ENCODE measurements around the gene SDS. TPM values are rescaled to one million over a fixed set of nuclear protein-coding genes. Genes with fewer than 3 reads are reported as not detected.

The SDS gene
- polyA plus RNA-seq, 1 experiment = not detected

DNA sequence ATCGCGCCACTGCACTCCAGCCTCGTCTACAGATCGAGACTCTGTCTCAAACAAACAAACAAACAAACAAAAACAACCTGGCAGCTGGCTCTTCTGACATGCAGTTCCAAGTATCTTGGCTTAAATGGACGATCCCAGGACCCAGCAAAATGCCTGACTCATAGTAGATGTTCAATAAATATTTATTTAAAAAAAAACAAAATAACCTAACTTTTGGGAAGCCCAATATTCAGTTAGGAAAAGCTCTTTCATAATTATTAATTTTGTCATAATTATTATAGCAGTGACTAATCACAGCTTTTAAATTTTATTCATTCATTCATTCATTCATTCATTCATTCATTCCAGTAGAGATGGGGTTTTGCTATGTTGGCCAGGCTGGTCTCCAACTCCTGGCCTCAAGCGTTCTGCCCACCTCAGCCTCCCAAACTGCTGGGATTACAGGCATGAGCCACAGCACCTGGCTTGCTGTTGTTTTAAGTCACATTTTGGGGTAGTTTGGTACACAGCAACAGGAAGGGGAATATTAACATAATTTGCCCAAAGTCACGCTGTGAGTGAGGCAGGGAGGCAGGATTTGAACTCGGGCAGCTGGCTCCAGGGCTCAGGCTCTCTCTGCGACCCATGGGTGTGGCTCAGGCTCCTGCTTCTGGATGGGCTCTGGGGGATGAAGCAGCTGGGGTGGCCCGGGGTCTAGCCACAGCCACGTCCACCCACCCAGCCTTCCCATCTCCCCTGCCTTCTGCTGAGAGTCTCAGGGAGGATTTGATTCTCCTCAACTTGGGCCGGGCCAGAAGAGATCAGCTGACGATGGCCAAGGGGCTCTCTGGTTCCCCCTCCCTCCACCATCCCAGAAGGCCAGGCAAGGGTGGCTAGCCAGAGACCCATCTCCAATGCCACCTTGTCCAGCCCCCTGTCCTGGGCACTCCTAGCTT is 2.4 kb downstream of the SDS start:
- H3K4me3 ChIP-seq (ENCODE audit: low read depth, low read length) = no peak overlapping the region
- TF ChIP-seq, protein P1, sequence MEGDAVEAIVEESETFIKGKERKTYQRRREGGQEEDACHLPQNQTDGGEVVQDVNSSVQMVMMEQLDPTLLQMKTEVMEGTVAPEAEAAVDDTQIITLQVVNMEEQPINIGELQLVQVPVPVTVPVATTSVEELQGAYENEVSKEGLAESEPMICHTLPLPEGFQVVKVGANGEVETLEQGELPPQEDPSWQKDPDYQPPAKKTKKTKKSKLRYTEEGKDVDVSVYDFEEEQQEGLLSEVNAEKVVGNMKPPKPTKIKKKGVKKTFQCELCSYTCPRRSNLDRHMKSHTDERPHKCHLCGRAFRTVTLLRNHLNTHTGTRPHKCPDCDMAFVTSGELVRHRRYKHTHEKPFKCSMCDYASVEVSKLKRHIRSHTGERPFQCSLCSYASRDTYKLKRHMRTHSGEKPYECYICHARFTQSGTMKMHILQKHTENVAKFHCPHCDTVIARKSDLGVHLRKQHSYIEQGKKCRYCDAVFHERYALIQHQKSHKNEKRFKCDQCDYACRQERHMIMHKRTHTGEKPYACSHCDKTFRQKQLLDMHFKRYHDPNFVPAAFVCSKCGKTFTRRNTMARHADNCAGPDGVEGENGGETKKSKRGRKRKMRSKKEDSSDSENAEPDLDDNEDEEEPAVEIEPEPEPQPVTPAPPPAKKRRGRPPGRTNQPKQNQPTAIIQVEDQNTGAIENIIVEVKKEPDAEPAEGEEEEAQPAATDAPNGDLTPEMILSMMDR (IDR thresholded peaks at IDR 0.05; ENCODE audit: low read depth, low read length) = no peak
- no peak for DNase-seq (ENCODE audit: low read depth, low spot score)
- no peaks in the 10 kb centered on the region for H3K9me3 ChIP-seq (ENCODE audit: control insufficient read depth, insufficient read depth, low read length)
- H3K27ac ChIP-seq (ENCODE audit: low read depth, low read length) = no peak overlapping the region
- CTCF ChIA-PET = interaction anchor here (1.6 kb wide), 1 partner anchor 24 kb away, joined by 7 read pairs; no protein-coding TSS in a partner anchor
- peaks cover 9% of the 10 kb centered on the region for H3K27me3 ChIP-seq (ENCODE audit: control insufficient read depth, insufficient read depth, low read length)
- POLR2A ChIA-PET = no interaction called here

DNA sequence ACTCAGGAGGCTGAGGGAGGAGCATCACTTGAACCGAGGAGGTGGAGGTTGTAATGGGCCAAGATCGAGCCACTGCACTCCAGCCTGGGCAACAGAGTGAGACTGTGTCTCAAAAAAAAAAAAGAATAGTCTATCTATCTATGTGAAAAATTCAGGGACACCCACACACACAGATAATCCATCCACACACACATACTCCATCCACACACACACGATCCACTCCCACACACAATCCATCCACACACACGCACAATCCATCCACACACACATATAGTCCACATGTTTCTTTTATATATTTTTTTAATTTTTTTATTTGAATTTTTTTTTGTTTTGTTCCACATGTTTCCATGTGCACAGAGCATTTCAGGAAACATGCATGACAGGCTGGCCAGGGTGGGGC is 3.3 kb downstream of the SDS start:
- DNase-seq (ENCODE audit: low read depth, low spot score) = no peak
- no peak overlapping the region for H3K27ac ChIP-seq (ENCODE audit: low read depth, low read length)
- ChIA-PET CTCF (interaction anchor here (1.6 kb wide), 1 partner anchor 25 kb away, joined by 7 read pairs; no protein-coding TSS in a partner anchor), POLR2A (interaction anchor here (0.7 kb wide), 1 partner anchor 147 kb away, joined by 3 read pairs; no protein-coding TSS in a partner anchor)
- no peaks in the 10 kb centered on the region for H3K9me3 ChIP-seq (ENCODE audit: control insufficient read depth, insufficient read depth, low read length)
- no peak overlapping the region for H3K4me3 ChIP-seq (ENCODE audit: low read depth, low read length)
- TF ChIP-seq, protein P1 (IDR thresholded peaks at IDR 0.05; ENCODE audit: low read depth, low read length) = no peak
- H3K27me3 ChIP-seq (ENCODE audit: control insufficient read depth, insufficient read depth, low read length) = peaks cover 9% of the 10 kb centered on the region

DNA sequence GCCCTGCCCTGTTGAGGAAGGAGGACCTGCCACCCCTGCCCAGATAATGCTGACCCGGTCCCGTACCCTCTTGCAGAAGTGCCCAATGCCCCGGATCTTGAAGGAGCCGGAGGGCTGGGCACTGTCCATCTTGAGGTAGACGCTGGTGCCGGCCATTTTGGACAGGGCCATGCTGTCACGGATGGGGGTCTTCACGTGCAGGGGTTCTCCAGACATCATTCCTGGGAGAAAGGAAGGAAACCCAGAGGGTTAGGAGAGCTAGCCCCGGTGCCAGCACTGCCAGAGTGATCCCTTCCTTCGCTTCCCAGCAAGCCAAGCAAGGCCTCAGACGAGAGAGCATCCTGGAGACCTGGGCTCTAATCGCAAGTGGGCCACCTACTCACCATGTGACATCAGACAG is 4.2 kb downstream of the SDS start:
- Histone ChIP-seq H3K9me3 (ENCODE audit: control insufficient read depth, insufficient read depth, low read length) (no peaks in the 10 kb centered on the region), H3K4me3 (ENCODE audit: low read depth, low read length) (no peak overlapping the region), H3K27me3 (ENCODE audit: control insufficient read depth, insufficient read depth, low read length) (peaks cover 9% of the 10 kb centered on the region), H3K27ac (ENCODE audit: low read depth, low read length) (no peak overlapping the region)
- CTCF ChIA-PET = no interaction called here
- TF ChIP-seq, protein P1 (IDR thresholded peaks at IDR 0.05; ENCODE audit: low read depth, low read length) = no peak
- POLR2A ChIA-PET = interaction anchor here (0.7 kb wide), 1 partner anchor 146 kb away, joined by 3 read pairs; no protein-coding TSS in a partner anchor
- no peak for DNase-seq (ENCODE audit: low read depth, low spot score)

DNA sequence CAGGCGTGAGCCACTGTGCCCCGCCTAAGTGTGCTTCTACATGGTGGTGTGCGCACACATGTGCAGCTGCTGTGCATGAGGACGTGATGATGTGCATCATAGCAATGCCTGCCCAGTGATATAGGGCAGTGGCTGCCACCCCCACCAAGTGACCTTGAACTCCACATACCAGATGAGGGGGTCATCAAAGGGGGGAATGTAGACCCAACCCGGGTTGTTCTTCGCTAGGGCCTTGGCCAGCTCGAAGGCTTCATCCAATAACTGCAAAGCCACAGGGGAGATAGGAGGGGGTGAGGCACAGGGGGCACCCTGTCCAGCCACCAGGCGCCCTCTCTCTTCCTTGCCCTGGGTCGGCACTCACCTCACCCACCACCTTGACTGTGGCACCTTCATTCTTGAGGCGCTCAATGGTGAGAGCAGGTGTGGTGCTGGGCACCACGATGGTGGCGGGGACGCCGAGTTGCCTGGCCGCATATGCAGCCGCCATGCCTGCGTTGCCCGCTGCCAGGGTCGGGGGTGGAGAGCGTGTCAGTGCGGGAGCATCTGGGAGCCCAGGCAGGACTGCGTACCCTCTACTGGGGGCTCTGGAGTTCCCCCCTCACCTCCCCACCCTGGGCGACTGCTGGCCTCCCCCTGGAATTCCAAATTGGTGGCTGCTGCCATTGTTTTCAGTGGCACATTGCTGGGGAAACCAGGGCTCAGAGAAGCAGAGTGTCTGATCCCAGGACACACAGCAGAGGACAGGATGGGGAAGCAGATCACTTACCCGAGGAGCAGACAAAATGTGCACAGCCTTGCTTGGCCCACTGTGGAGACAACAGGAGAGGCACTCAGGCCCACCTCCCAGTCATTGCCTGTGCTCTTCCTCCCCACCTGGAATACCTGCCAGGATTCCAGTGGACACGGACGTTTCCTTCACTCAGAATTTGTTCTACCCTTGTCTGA is 5.1 kb downstream of the SDS start:
- no peaks in the 10 kb centered on the region for H3K9me3 ChIP-seq (ENCODE audit: control insufficient read depth, insufficient read depth, low read length)
- DNase-seq (ENCODE audit: low read depth, low spot score) = no peak
- ChIA-PET POLR2A (no interaction called here), CTCF (interaction anchor here (1.1 kb wide), 1 partner anchor 226 kb away, joined by 3 read pairs; no protein-coding TSS in a partner anchor)
- TF ChIP-seq, protein P1 (IDR thresholded peaks at IDR 0.05; ENCODE audit: low read depth, low read length) = no peak
- no peak overlapping the region for H3K4me3 ChIP-seq (ENCODE audit: low read depth, low read length)
- no peak overlapping the region for H3K27ac ChIP-seq (ENCODE audit: low read depth, low read length)
- H3K27me3 ChIP-seq (ENCODE audit: control insufficient read depth, insufficient read depth, low read length) = peaks cover 9% of the 10 kb centered on the region

All from AG04450 (cell line).